ENCODE data around the gene STK36.

DNA sequence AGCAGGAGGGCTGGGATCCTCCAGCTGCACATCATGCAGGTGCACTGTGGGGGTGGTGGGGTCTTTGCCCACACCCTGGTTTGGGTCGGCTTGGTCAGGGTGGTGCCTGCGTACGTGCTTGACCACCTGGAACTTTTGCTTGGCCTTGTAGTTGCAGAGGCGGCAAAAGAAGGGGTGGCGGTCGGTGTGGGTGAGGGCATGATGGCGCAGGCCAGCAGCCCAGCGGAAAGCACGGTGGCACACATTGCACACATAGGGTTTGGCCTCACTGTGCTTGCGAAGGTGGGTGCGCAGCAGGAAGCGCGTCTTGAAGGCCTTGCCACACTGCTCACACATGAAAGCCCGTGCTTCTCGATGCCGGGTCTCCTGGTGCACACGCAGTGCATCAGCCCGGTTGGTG lies 33.5 kb upstream of the STK36 start:
- TF ChIP-seq, protein P1, sequence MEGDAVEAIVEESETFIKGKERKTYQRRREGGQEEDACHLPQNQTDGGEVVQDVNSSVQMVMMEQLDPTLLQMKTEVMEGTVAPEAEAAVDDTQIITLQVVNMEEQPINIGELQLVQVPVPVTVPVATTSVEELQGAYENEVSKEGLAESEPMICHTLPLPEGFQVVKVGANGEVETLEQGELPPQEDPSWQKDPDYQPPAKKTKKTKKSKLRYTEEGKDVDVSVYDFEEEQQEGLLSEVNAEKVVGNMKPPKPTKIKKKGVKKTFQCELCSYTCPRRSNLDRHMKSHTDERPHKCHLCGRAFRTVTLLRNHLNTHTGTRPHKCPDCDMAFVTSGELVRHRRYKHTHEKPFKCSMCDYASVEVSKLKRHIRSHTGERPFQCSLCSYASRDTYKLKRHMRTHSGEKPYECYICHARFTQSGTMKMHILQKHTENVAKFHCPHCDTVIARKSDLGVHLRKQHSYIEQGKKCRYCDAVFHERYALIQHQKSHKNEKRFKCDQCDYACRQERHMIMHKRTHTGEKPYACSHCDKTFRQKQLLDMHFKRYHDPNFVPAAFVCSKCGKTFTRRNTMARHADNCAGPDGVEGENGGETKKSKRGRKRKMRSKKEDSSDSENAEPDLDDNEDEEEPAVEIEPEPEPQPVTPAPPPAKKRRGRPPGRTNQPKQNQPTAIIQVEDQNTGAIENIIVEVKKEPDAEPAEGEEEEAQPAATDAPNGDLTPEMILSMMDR (IDR thresholded peaks at IDR 0.05), result no peak
- TF ChIP-seq POLR2A (IDR thresholded peaks at IDR 0.05), result no peak
